Lower leg skin (tissue), 3 donors: ENCODE results near the gene SUN2.

Experiments used
- POLR2A ChIP-seq, 2 donors: fragments of 450-650 bp; IDR thresholded peaks; one replicate each; pipeline ENCODE4 v1.6.1; 2016 to 2017; ENCODE audit warnings: antibody characterized with exemption in 2 of 2, mild to moderate bottlenecking in 1 of 2, moderate library complexity in 1 of 2
- TF ChIP-seq, protein P1 (sequence below), 3 donors: fragments of 450-650 bp; IDR thresholded peaks; one replicate each; pipeline ENCODE4 v1.5.1; 2016; ENCODE audit warnings: antibody characterized with exemption in 3 of 3, mild to moderate bottlenecking in 3 of 3, moderate library complexity in 2 of 3

- TF ChIP-seq, protein P1, sequence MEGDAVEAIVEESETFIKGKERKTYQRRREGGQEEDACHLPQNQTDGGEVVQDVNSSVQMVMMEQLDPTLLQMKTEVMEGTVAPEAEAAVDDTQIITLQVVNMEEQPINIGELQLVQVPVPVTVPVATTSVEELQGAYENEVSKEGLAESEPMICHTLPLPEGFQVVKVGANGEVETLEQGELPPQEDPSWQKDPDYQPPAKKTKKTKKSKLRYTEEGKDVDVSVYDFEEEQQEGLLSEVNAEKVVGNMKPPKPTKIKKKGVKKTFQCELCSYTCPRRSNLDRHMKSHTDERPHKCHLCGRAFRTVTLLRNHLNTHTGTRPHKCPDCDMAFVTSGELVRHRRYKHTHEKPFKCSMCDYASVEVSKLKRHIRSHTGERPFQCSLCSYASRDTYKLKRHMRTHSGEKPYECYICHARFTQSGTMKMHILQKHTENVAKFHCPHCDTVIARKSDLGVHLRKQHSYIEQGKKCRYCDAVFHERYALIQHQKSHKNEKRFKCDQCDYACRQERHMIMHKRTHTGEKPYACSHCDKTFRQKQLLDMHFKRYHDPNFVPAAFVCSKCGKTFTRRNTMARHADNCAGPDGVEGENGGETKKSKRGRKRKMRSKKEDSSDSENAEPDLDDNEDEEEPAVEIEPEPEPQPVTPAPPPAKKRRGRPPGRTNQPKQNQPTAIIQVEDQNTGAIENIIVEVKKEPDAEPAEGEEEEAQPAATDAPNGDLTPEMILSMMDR (IDR thresholded peaks at IDR 0.05), result no peak
- TF ChIP-seq POLR2A (IDR thresholded peaks at IDR 0.05), result no peak
These were observed 6.8 kb upstream of the SUN2 start for GRCh38 chr22:38762551-38762983.
